GM12878 (cell line): ENCODE measurements around the gene CNR1. TPM values are rescaled to one million over a fixed set of nuclear protein-coding genes. Genes with fewer than 3 reads are reported as not detected.

Experiments used
- ATF3 ChIP-seq: IDR thresholded peaks from 2 replicates; pipeline ENCODE4 v1.6.1; 2011; ENCODE audit warnings: low read depth, mild to moderate bottlenecking, low read length, moderate library complexity, borderline replicate concordance; ENCODE audit errors: extremely low read depth
- ATF7 ChIP-seq: fragments of 450-650 bp; IDR thresholded peaks from 2 replicates; pipeline ENCODE4 v1.6.1; 2016; ENCODE audit warnings: low read depth, mild to moderate bottlenecking
- CEBPB ChIP-seq, 2 experiments: fragments of 150-350 bp in 1 of 2; IDR thresholded peaks; 2 replicates each; pipeline ENCODE4 v1.6.1; 2012 to 2014; ENCODE audit warnings: low read depth in 2 of 2, low read length in 2 of 2, borderline replicate concordance in 1 of 2, inconsistent platforms in 1 of 2
- DPF2 ChIP-seq: fragments of 450-650 bp; IDR thresholded peaks from 2 replicates; pipeline ENCODE4 v1.6.1; 2017; ENCODE audit warnings: mild to moderate bottlenecking
- EED ChIP-seq: sonication (generic); IDR thresholded peaks from 2 replicates; pipeline ENCODE4 v1.6.1; 2016; ENCODE audit warnings: antibody characterized with exemption, low read depth
- EGR1 ChIP-seq, 2 experiments: IDR thresholded peaks; 1 replicate in 1 of 2; 2 replicates in 1 of 2; pipeline ENCODE4 v1.6.1; 2011 to 2012; ENCODE audit warnings: low read depth in 2 of 2, low read length in 2 of 2, borderline replicate concordance in 1 of 2, mild to moderate bottlenecking in 1 of 2, moderate library complexity in 1 of 2
- EP300 ChIP-seq, 2 experiments: fragments of 150-350 bp in 1 of 2; IDR thresholded peaks; 2 replicates each; pipeline ENCODE4 v1.6.1; 2011 to 2012; ENCODE audit warnings: low read depth in 2 of 2, low read length in 2 of 2, borderline replicate concordance in 1 of 2, improper control_type of control experiment in 1 of 2, inconsistent platforms in 1 of 2; ENCODE audit not compliant: control insufficient read depth in 1 of 2
- ETV6 ChIP-seq, 2 experiments: fragments of 450-650 bp in 1 of 2; IDR thresholded peaks in 1 of 2; conservative IDR thresholded peaks in 1 of 2; 2 replicates each; pipeline ENCODE4 v1.6.1; 2014; ENCODE audit warnings: antibody characterized with exemption in 1 of 2, borderline replicate concordance in 1 of 2, low read depth in 1 of 2, mild to moderate bottlenecking in 1 of 2, moderate library complexity in 1 of 2
- GATAD2B ChIP-seq: fragments of 450-650 bp; conservative IDR thresholded peaks from 2 replicates; pipeline ENCODE4 v1.6.1; 2017; ENCODE audit warnings: low read depth, mild to moderate bottlenecking, moderate library complexity
- IKZF1 ChIP-seq: fragments of 450-650 bp; conservative IDR thresholded peaks from 2 replicates; pipeline ENCODE4 v1.6.1; 2017; ENCODE audit warnings: antibody characterized with exemption, mild to moderate bottlenecking
- MTA3 ChIP-seq: IDR thresholded peaks from 2 replicates; pipeline ENCODE4 v1.6.1; 2012; ENCODE audit warnings: low read length, inconsistent platforms, borderline replicate concordance
- NFXL1 ChIP-seq: fragments of 450-650 bp; IDR thresholded peaks from 2 replicates; pipeline ENCODE4 v1.6.1; 2017; ENCODE audit warnings: antibody characterized with exemption, mild to moderate bottlenecking, borderline replicate concordance
- NFYA ChIP-seq: IDR thresholded peaks from 2 replicates; pipeline ENCODE4 v1.6.1; 2011; ENCODE audit warnings: low read depth, mild to moderate bottlenecking, low read length, improper control_type of control experiment, borderline replicate concordance
- NFYB ChIP-seq: IDR thresholded peaks from 2 replicates; pipeline ENCODE4 v1.6.1; 2011; ENCODE audit warnings: low read depth, mild to moderate bottlenecking, low read length, improper control_type of control experiment, moderate library complexity; ENCODE audit not compliant: insufficient read depth
- RAD21 ChIP-seq: IDR thresholded peaks from 2 replicates; pipeline ENCODE4 v1.6.1; 2011; ENCODE audit warnings: mild to moderate bottlenecking, low read depth, low read length, moderate library complexity; ENCODE audit not compliant: insufficient read depth
- RB1 ChIP-seq: fragments of 450-650 bp; formaldehyde crosslinking; IDR thresholded peaks from 2 replicates; pipeline ENCODE4 v1.6.1; 2017; ENCODE audit warnings: mild to moderate bottlenecking, borderline replicate concordance
- RBBP5 ChIP-seq: fragments of 200-600 bp; sonication (generic); conservative IDR thresholded peaks from 2 replicates; pipeline ENCODE4 v1.6.1; 2016
- RELB ChIP-seq: fragments of 450-650 bp; IDR thresholded peaks from 2 replicates; pipeline ENCODE4 v1.6.1; 2017; ENCODE audit warnings: low read depth, mild to moderate bottlenecking, moderate library complexity
- SIN3A ChIP-seq: IDR thresholded peaks from 2 replicates; pipeline ENCODE4 v1.6.1; 2012; ENCODE audit warnings: low read depth, low read length, improper control_type of control experiment
- STAT3 ChIP-seq: IDR thresholded peaks from 2 replicates; pipeline ENCODE4 v1.6.1; 2011; ENCODE audit warnings: low read depth, low read length, improper control_type of control experiment
- ZNF592 ChIP-seq: fragments of 450-650 bp; IDR thresholded peaks from 2 replicates; pipeline ENCODE4 v1.6.1; 2017; ENCODE audit warnings: mild to moderate bottlenecking, moderate library complexity
- ZNF622 ChIP-seq: fragments of 450-650 bp; IDR thresholded peaks from 2 replicates; pipeline ENCODE4 v1.6.1; 2017; ENCODE audit warnings: mild to moderate bottlenecking, inconsistent platforms
- ZSCAN29 ChIP-seq: fragments of 450-650 bp; IDR thresholded peaks from 2 replicates; pipeline ENCODE4 v1.6.1; 2017; ENCODE audit warnings: mild to moderate bottlenecking, moderate library complexity
- polyA plus RNA-seq, 11 experiments: library from polyadenylated mRNA; depleted of rRNA in 4 of 11; unstranded in 6 of 11; stranded (reverse) in 5 of 11; fragments of >200 nt; fragmentation: Nextera tagmentation in 4 of 11; fragmentation: Illumina TruSeq in 1 of 11; extraction: Ambion mirVana in 4 of 11; extraction: Trizol in 1 of 11; gene quantifications; 1 replicate in 1 of 11; 2 replicates in 10 of 11; pipeline versions ENCODE4 v1.2.1 to v1.2.3, GENCODE V29; 2011 to 2016; ENCODE audit warnings: inconsistent platforms in 2 of 11, missing spikeins in 2 of 11, low read depth in 1 of 11
- total RNA-seq, 4 experiments: library from RNA; depleted of rRNA in 3 of 4; stranded (reverse); fragments of >200 nt in 3 of 4; fragmentation: Illumina TruSeq in 1 of 4; extraction: Trizol in 1 of 4; gene quantifications; 2 replicates each; pipeline versions ENCODE4 v1.2.1 to v1.2.3, GENCODE V29; 2013 to 2021

CNR1 gene
- total and polyA plus RNA-seq, 10 of the 15 experiments (the other 5 are each of a cell fraction or from before 2014, with no cell fraction given), result 2.2 to 15.4 (median 8.5) TPM

- TF ChIP-seq DPF2 (peak; percentile 16), EED (no peak), RB1 (no peak), MTA3 (no peak), NFYA (no peak), RELB (no peak), ATF3 (no peak), GATAD2B (peak; percentile 23; the same call in 1 of the 2 replicates), EP300 (IDR thresholded peaks at IDR 0.05; ENCODE audit: borderline replicate concordance in 1 of 2, control insufficient read depth in 1 of 2, low read depth in 2 of 2, low read length in 2 of 2) (no peak), RAD21 (no peak), ATF7 (no peak), IKZF1 (peak; percentile 64), RBBP5 (no peak), ZNF622 (no peak), NFXL1 (no peak), CEBPB (IDR thresholded peaks at IDR 0.05; ENCODE audit: borderline replicate concordance in 1 of 2, low read depth in 2 of 2, low read length in 2 of 2) (no peak), ZSCAN29 (no peak), ZNF592 (no peak), SIN3A (no peak), STAT3 (no peak), EGR1 (IDR thresholded peaks at IDR 0.05; ENCODE audit: borderline replicate concordance in 1 of 2, low read depth in 2 of 2, low read length in 2 of 2) (peak in 1 of 2 experiments; percentile 68; a peak in 2 of 3 replicates), NFYB (no peak), ETV6 (conservative IDR thresholded peaks at IDR 0.05 in 1 of 2, IDR thresholded peaks at IDR 0.05 in 1 of 2; ENCODE audit: borderline replicate concordance in 1 of 2, low read depth in 1 of 2) (0 out of 4 replicates have a peak, but pooled peaks of 1 of the 2 experiments have one; percentile 37)
Measured at GRCh38 chr6:88166493-88167351, 575 bp upstream of the CNR1 start (continued).
